OCI-LY7 (cell line): ENCODE measurements around the gene FOXP1. TPM values are rescaled to one million over a fixed set of nuclear protein-coding genes. Genes with fewer than 3 reads are reported as not detected.

Experiments used
- BruUV-seq: library from RNA; stranded (reverse); fragments of 400-500 nt; replicated peaks from 2 replicates; lab custom pipeline; 2021; lab: Mats Ljungman, UMichigan
- CTCF ChIA-PET: fragments of 300-600 bp; sonication (Branson Sonifier 250); formaldehyde crosslinking; loops from one replicate; lab custom pipeline; 2022; ENCODE audit warnings: antibody characterized with exemption; ENCODE audit not compliant: unreplicated experiment; lab: Charles Lee
- POLR2A ChIA-PET: fragments of 300-600 bp; sonication (Branson Sonifier 250); formaldehyde crosslinking; loops from one replicate; lab custom pipeline; 2022; ENCODE audit warnings: antibody characterized with exemption; lab: Charles Lee
- DNase-seq: peaks from one replicate; pipeline ENCODE4 v3.0.0-alpha.2; 2015; ENCODE audit warnings: low spot score
- H2AFZ ChIP-seq: fragments of 200-600 bp; sonication (generic), shearing (Covaris generic); 2 replicates; pipeline ENCODE4 v1.6.1; 2014; ENCODE audit warnings: mild to moderate bottlenecking, antibody characterized with exemption, low read length, moderate library complexity
- H3K27ac ChIP-seq: fragments of 200-600 bp; sonication (generic); 2 replicates; pipeline ENCODE4 v1.5.1; 2014; ENCODE audit warnings: mixed run types, low read depth, mild to moderate bottlenecking, moderate library complexity, low read length, inconsistent platforms; ENCODE audit not compliant: poor library complexity, severe bottlenecking
- H3K36me3 ChIP-seq: fragments of 200-600 bp; sonication (generic); 2 replicates; pipeline ENCODE4 v1.6.1; 2014; ENCODE audit warnings: mild to moderate bottlenecking, antibody characterized with exemption, low read length, moderate library complexity, mixed read lengths; ENCODE audit not compliant: insufficient read depth
- H3K4me1 ChIP-seq: fragments of 200-600 bp; sonication (generic); 2 replicates; pipeline ENCODE4 v1.5.1; 2014; ENCODE audit warnings: mild to moderate bottlenecking, low read length; ENCODE audit not compliant: insufficient read depth, poor library complexity, severe bottlenecking
- H3K4me2 ChIP-seq: fragments of 200-600 bp; sonication (generic); 2 replicates; pipeline ENCODE4 v1.6.1; 2014; ENCODE audit warnings: mild to moderate bottlenecking, low read length
- H3K4me3 ChIP-seq: fragments of 200-600 bp; sonication (generic); 2 replicates; pipeline ENCODE4 v1.5.1; 2014; ENCODE audit warnings: mild to moderate bottlenecking, low read depth, low read length; ENCODE audit not compliant: poor library complexity, severe bottlenecking
- H3K79me2 ChIP-seq: fragments of 200-600 bp; sonication (generic); 2 replicates; pipeline ENCODE4 v1.6.1; 2016; ENCODE audit warnings: low read depth, mild to moderate bottlenecking, low read length, moderate library complexity, mixed read lengths; ENCODE audit not compliant: insufficient read depth
- H3K9me2 ChIP-seq: fragments of 200-600 bp; sonication (generic); 2 replicates; pipeline ENCODE4 v1.6.1; 2016; ENCODE audit warnings: mild to moderate bottlenecking, low read length, mixed read lengths; ENCODE audit not compliant: insufficient read depth
- H3K9me3 ChIP-seq: fragments of 200-600 bp; sonication (generic); 2 replicates; pipeline ENCODE4 v1.6.1; 2014; ENCODE audit warnings: mild to moderate bottlenecking, mixed run types, low read length, mixed read lengths
- H4K20me1 ChIP-seq: fragments of 200-600 bp; sonication (generic); 2 replicates; pipeline ENCODE4 v1.6.1; 2014; ENCODE audit warnings: mild to moderate bottlenecking, antibody characterized with exemption, low read length, moderate library complexity, mixed read lengths; ENCODE audit not compliant: insufficient read depth
- CTCF ChIP-seq: fragments of 200-600 bp; sonication (generic); conservative IDR thresholded peaks from 2 replicates; pipeline ENCODE4 v1.5.1; 2014; ENCODE audit warnings: mild to moderate bottlenecking, antibody characterized with exemption, low read length, moderate library complexity, mixed read lengths
- EZH2phosphoT487 ChIP-seq: fragments of 200-600 bp; sonication (generic); IDR thresholded peaks from 2 replicates; pipeline ENCODE4 v1.6.1; 2018; ENCODE audit warnings: low read depth, borderline replicate concordance, mild to moderate bottlenecking, mixed run types, antibody characterized with exemption, low read length, moderate library complexity, mixed read lengths
- intact Hi-C: fragments of 100-400 bp; cut with micrococcal nuclease; formaldehyde crosslinking; loops from one replicate; pipeline ENCODE4 v1.10.0; 2022; ENCODE audit not compliant: unreplicated experiment
- total RNA-seq, 2 experiments: library from RNA; depleted of rRNA in 1 of 2; stranded (reverse); fragments of >200 nt in 1 of 2; shearing (Covaris generic) in 1 of 2; gene quantifications; 2 replicates each; pipeline ENCODE4 v1.2.3, GENCODE V29; 2014 to 2022

The FOXP1 gene
- total RNA-seq, 2 experiments from 2014 or later = 87.3 to 151 TPM

GRCh38 chr3:70990185-70990584, 593.3 kb downstream of the FOXP1 start:
- TF ChIP-seq EZH2phosphoT487 (no peak), CTCF (no peak)
- no peaks in the 10 kb centered on the region for H3K9me3 ChIP-seq
- ChIA-PET CTCF (no interaction called here), POLR2A (interaction anchor here (0.6 to 1.0 kb wide), 3 partner anchors 18 to 343 kb away, joined by 3 read pairs; no protein-coding TSS in a partner anchor)
- H3K79me2 ChIP-seq = no peaks in the 10 kb centered on the region
- H3K27ac ChIP-seq = no peak overlapping the region
- no peaks in the 10 kb centered on the region for H3K9me2 ChIP-seq
- H3K4me1 ChIP-seq = peaks cover 19% of the 10 kb centered on the region
- DNase-seq = peak; percentile 11
- H2AFZ ChIP-seq = no peak overlapping the region
- H3K36me3 ChIP-seq = peaks cover 61% of the 10 kb centered on the region
- intact Hi-C loops = no loop called here
- no peaks in the 10 kb centered on the region for H4K20me1 ChIP-seq
- BruUV-seq = no TSS peak
- H3K4me3 ChIP-seq = no peak overlapping the region
- peak overlapping the region; percentile 25 for H3K4me2 ChIP-seq

- intact Hi-C loops = no loop called here
- no peak overlapping the region for H2AFZ ChIP-seq
- H3K4me2 ChIP-seq = no peak overlapping the region
- no peaks in the 10 kb centered on the region for H3K9me3 ChIP-seq
- ChIA-PET POLR2A (no interaction called here), CTCF (no interaction called here)
- no peaks in the 10 kb centered on the region for H3K79me2 ChIP-seq
- H3K36me3 ChIP-seq = peaks cover 69% of the 10 kb centered on the region
- no peaks in the 10 kb centered on the region for H4K20me1 ChIP-seq
- TF ChIP-seq EZH2phosphoT487 (no peak), CTCF (no peak)
- DNase-seq = no peak
- BruUV-seq = no TSS peak
- H3K4me3 ChIP-seq = no peak overlapping the region
- H3K9me2 ChIP-seq = no peaks in the 10 kb centered on the region
- H3K27ac ChIP-seq = no peak overlapping the region
- peaks cover 19% of the 10 kb centered on the region for H3K4me1 ChIP-seq
These were observed 594.4 kb downstream of the FOXP1 start for GRCh38 chr3:70989174-70989573.

- TF ChIP-seq EZH2phosphoT487 (no peak), CTCF (no peak)
- no peak overlapping the region for H3K4me3 ChIP-seq
- POLR2A ChIA-PET = interaction anchor here (1.0 kb wide), 1 partner anchor 11 kb away, joined by 3 read pairs; no protein-coding TSS in a partner anchor
- no peaks in the 10 kb centered on the region for H3K9me3 ChIP-seq
- BruUV-seq = no TSS peak
- no peak overlapping the region for H2AFZ ChIP-seq
- intact Hi-C loops = no loop called here
- H3K27ac ChIP-seq = no peak overlapping the region
- H4K20me1 ChIP-seq = no peaks in the 10 kb centered on the region
- H3K9me2 ChIP-seq = no peaks in the 10 kb centered on the region
- peaks cover 73% of the 10 kb centered on the region for H3K36me3 ChIP-seq
- peaks cover 19% of the 10 kb centered on the region for H3K4me1 ChIP-seq
- CTCF ChIA-PET = no interaction called here
- H3K79me2 ChIP-seq = no peaks in the 10 kb centered on the region
- H3K4me2 ChIP-seq = no peak overlapping the region
- no peak for DNase-seq
These were observed 595.4 kb downstream of the FOXP1 start for GRCh38 chr3:70988111-70988510.
